GM12878 (cell line): ENCODE results near the gene DMKN. TPM values are rescaled to one million over a fixed set of nuclear protein-coding genes. Genes with fewer than 3 reads are reported as not detected.

Experiments
- ASH2L ChIP-seq: fragments of 300-600, 200-600 bp; sonication (generic); IDR thresholded peaks from 2 replicates; pipeline ENCODE4 v1.6.1; 2017; ENCODE audit warnings: low read depth, mild to moderate bottlenecking, borderline replicate concordance
- DPF2 ChIP-seq: fragments of 450-650 bp; IDR thresholded peaks from 2 replicates; pipeline ENCODE4 v1.6.1; 2017; ENCODE audit warnings: mild to moderate bottlenecking
- FOS ChIP-seq: IDR thresholded peaks from 3 replicates; pipeline ENCODE4 v1.6.1; 2011; ENCODE audit warnings: borderline replicate concordance; ENCODE audit not compliant: insufficient read length; ENCODE audit errors: extremely low read depth
- IRF5 ChIP-seq: fragments of 450-650 bp; IDR thresholded peaks from 2 replicates; pipeline ENCODE4 v1.6.1; 2017; ENCODE audit warnings: borderline replicate concordance
- KLF5 ChIP-seq: fragments of 450-650 bp; IDR thresholded peaks from 2 replicates; pipeline ENCODE4 v1.6.1; 2014; ENCODE audit warnings: mild to moderate bottlenecking; ENCODE audit not compliant: partially characterized antibody
- SIX5 ChIP-seq: IDR thresholded peaks from 2 replicates; pipeline ENCODE4 v1.6.1; 2011; ENCODE audit warnings: mild to moderate bottlenecking, low read depth, low read length, moderate library complexity; ENCODE audit not compliant: severe bottlenecking
- ZBTB40 ChIP-seq: fragments of 450-650 bp; IDR thresholded peaks from 2 replicates; pipeline ENCODE4 v1.6.1; 2016; ENCODE audit warnings: mild to moderate bottlenecking, moderate library complexity, borderline replicate concordance
- polyA plus RNA-seq, 11 experiments: library from polyadenylated mRNA; depleted of rRNA in 4 of 11; unstranded in 6 of 11; stranded (reverse) in 5 of 11; fragments of >200 nt; fragmentation: Nextera tagmentation in 4 of 11; fragmentation: Illumina TruSeq in 1 of 11; extraction: Ambion mirVana in 4 of 11; extraction: Trizol in 1 of 11; gene quantifications; 1 replicate in 1 of 11; 2 replicates in 10 of 11; pipeline versions ENCODE4 v1.2.1 to v1.2.3, GENCODE V29; 2011 to 2016; ENCODE audit warnings: inconsistent platforms in 2 of 11, missing spikeins in 2 of 11, low read depth in 1 of 11
- total RNA-seq, 4 experiments: library from RNA; depleted of rRNA in 3 of 4; stranded (reverse); fragments of >200 nt in 3 of 4; fragmentation: Illumina TruSeq in 1 of 4; extraction: Trizol in 1 of 4; gene quantifications; 2 replicates each; pipeline versions ENCODE4 v1.2.1 to v1.2.3, GENCODE V29; 2013 to 2021

Gene DMKN
- total and polyA plus RNA-seq, 10 of the 15 experiments (the other 5 are each of a cell fraction or from before 2014, with no cell fraction given): 36.4 to 114 (median 58.6) TPM

- TF ChIP-seq SIX5 (peak; percentile 87), KLF5 (peak; percentile 63), ZBTB40 (peak; percentile 58; the same call in 1 of the 2 replicates), DPF2 (peak; percentile 66; the same call in 1 of the 2 replicates), ASH2L (no peak), IRF5 (no peak), FOS (no peak)
Measured at GRCh38 chr19:35545001-35545854, 31.8 kb upstream of the DMKN start, which contains the start of gene TMEM147 (continued).
